T-helper 9 cell (primary cell): ENCODE measurements around the gene TSHZ2.

Source experiments
- DNase-seq: peaks from one replicate; pipeline ENCODE4 v3.0.0-alpha.2; 2020

TSHZ2 gene

GRCh38 chr20:53330601-53331140, 358.5 kb downstream of the TSHZ2 start:
- DNase-seq: no peak

GRCh38 chr20:53331151-53331973, 359.2 kb downstream of the TSHZ2 start:
- no peak for DNase-seq

- DNase-seq: no peak
Observed at GRCh38 chr20:53332022-53332837, 360.1 kb downstream of the TSHZ2 start.

- DNase-seq: no peak
Observed at GRCh38 chr20:53334861-53335260, 362.7 kb downstream of the TSHZ2 start.

GRCh38 chr20:53335555-53335954, 363.4 kb downstream of the TSHZ2 start:
- no peak for DNase-seq

- no peak for DNase-seq
Observed at GRCh38 chr20:53336892-53337291, 364.7 kb downstream of the TSHZ2 start.

GRCh38 chr20:53337390-53338101, 365.4 kb downstream of the TSHZ2 start:
- DNase-seq: no peak

GRCh38 chr20:53338716-53339115, 366.6 kb downstream of the TSHZ2 start:
- DNase-seq: no peak

- DNase-seq: no peak
Observed at GRCh38 chr20:53342429-53342828, 370.3 kb downstream of the TSHZ2 start.

- DNase-seq: no peak
Observed at GRCh38 chr20:53343448-53343847, 371.3 kb downstream of the TSHZ2 start.

- DNase-seq: no peak
Observed at GRCh38 chr20:53344891-53345290, 372.7 kb downstream of the TSHZ2 start.

GRCh38 chr20:53345536-53346334, 373.6 kb downstream of the TSHZ2 start:
- DNase-seq: no peak

GRCh38 chr20:53346335-53346648, 374.1 kb downstream of the TSHZ2 start:
- DNase-seq: no peak

- no peak for DNase-seq
Observed at GRCh38 chr20:53349730-53350129, 377.6 kb downstream of the TSHZ2 start.

GRCh38 chr20:53352727-53353440, 380.7 kb downstream of the TSHZ2 start:
- no peak for DNase-seq

GRCh38 chr20:53354314-53354713, 382.2 kb downstream of the TSHZ2 start:
- no peak for DNase-seq

- no peak for DNase-seq
Observed at GRCh38 chr20:53355790-53356189, 383.6 kb downstream of the TSHZ2 start.

GRCh38 chr20:53359425-53359824, 387.3 kb downstream of the TSHZ2 start:
- no peak for DNase-seq

GRCh38 chr20:53360852-53361251, 388.7 kb downstream of the TSHZ2 start:
- no peak for DNase-seq

GRCh38 chr20:53362736-53363135, 390.6 kb downstream of the TSHZ2 start:
- DNase-seq: no peak

- no peak for DNase-seq
Observed at GRCh38 chr20:53364646-53365045, 392.5 kb downstream of the TSHZ2 start.

GRCh38 chr20:53365076-53365475, 392.9 kb downstream of the TSHZ2 start:
- no peak for DNase-seq
